HG03571 (cell line): ENCODE measurements around the gene TBX19.

ENCODE experiments used
- ATAC-seq: cut with Tn5 transposase; IDR thresholded peaks from one replicate; pipeline ENCODE4 v1.9.1; 2021; ENCODE audit not compliant: unreplicated experiment

Gene TBX19

DNA sequence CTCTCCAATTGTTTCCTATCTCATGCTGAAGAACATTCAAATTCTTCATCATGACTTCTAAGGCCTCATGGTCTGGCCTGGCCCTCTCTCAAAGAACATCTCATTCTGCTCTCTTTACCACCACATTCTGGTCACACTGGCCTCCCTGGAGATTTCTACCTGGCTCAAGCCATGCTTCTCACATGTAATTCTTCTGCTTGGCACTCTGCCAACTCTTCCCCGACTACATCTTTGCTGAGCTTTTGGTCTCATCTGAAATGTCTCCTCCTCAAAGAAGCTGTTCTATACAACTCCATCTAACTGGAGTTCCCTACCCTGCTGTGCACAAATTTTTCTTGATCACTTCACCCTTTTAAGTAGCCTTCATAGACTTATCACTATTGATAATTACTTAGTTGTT, 1.4 kb upstream of the TBX19 start:
- no peak for ATAC-seq

DNA sequence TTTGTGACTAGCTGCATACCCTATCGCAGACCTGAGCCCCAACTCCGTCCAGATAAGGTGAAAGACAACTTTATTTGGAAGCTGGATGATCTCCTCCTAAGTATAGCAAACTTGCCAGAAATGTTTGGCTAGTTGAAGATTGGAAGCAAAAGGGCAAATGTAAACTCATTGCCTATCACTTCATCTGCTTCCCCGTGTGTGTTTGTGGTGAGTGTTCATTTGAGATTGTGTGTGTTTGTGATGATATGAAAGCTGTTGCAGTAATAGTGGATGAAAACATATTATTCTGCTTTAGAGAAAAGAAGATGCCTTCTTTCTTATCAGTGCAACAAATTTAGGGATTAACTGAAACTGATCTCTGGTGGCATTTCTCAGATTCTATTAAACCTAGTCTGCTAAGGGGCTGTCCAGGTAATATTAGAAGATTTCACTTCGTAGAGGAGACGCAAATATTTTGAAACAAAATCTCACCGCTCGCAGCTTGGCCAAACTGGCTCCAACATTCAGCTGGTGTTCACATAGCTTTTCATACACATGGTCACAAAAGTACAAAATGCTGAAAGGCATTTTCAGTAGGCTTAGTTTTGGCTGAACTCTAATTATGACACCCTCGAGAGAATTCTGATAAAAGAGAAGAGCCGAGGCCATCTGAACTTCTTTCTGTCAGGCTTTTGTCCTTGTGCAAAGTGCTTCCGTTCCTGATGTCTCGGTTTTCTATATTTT, 1.1 kb downstream of the TBX19 start:
- no peak for ATAC-seq

- no peak for ATAC-seq
These were observed 4.8 kb downstream of the TBX19 start for GRCh38 chr1:168285521-168285790.

- ATAC-seq = no peak
These were observed 5.6 kb downstream of the TBX19 start for GRCh38 chr1:168285971-168286927.

- ATAC-seq = no peak
These were observed 6.6 kb downstream of the TBX19 start for GRCh38 chr1:168287237-168287664.

GRCh38 chr1:168288311-168289052, 7.8 kb downstream of the TBX19 start:
- ATAC-seq = no peak

- ATAC-seq = no peak
These were observed 10.7 kb downstream of the TBX19 start for GRCh38 chr1:168291222-168291837.

DNA sequence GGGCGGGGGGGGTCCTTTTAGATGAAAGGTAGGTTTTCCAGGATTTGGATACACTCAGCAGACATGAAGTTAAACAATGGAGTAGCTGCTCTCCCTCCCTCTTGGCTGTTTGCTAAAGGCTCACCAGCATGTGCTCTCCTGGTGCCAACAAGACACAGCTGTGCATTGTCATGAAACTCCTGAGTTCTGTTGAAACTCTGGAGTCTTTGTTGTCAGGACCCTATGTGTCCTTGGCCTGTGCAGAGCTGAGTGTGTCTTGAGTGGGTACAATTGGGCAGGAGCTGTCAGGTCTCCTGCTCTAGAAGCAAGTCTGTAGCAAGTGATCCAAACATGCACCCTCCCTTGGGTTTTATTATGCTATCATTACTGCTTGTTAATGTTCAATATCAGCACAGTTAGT, 12.7 kb downstream of the TBX19 start:
- ATAC-seq = no peak

DNA sequence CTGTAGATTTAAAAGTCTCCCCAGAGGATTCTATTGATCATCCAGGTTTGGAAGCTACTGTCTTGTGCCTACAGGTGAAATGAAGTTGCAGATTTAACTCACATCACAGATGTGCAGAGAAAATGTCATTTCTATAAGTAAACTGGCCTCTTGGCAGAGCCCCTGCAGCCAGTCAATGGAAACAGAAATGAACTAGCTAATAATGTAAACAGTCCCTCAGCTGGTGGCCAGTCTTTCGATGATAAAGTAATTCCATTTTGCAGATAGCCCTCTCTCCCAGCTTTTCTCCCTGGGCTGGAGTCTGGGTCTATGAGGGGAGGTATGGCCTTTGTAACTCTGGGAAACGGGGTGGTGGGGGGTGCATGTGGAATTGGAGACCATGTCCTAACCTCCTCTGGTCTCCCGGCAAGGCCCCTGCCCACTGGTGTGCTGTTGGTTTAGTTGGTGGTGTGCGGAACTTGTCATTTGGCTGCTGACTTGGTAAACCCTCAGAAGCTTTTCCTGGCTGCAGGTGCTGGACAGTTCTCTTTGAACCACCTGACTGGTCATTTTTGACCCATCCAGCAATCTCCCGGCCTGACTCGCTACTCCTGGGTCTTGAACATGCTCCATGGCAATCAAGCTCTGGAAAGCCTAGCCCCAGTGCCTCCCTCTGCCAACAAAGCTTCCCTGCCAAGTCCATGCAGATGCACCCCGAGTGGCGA, 14.9 kb downstream of the TBX19 start:
- ATAC-seq = no peak

GRCh38 chr1:168297019-168297730, 16.5 kb downstream of the TBX19 start:
- ATAC-seq = no peak

DNA sequence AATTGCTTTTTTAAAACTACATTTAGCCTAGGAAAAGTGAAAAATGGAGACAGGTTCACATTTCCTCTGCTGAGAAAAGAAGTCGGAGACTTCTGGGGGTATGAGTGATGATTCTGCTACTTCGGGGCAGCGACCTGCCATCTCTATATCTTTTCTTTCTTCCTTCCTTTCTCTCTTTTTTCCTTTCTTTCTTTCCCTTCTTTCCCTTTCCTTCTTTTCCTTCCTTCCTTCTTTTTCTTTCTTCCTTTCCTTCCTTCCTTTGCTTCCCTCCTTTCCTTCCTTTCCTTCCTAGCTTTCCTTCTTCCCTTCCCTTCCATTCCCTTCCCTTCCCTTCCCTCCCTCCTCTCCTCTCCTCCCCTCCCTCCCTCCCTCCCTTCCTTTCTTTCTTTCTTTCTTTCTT, 17.8 kb downstream of the TBX19 start:
- no peak for ATAC-seq

DNA sequence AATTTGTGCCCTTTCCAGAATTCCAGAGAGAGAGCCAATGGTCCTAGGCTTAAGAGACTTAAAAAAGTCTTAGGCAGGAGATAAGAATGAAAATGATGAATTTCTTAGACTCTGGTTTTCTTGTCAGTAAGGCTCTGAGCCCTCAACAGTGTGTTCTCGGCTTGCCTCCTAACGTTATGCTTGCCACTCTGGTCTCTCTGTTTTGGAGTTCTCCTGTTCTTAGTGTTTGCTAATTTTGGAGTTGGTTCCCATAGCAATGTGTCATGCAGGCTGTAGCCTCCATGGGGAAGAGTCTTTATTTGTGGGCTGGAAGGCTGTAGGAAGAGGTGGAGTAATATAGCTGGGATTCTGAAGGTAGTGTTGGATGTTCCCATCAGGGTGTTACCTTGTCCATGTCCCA, 19.9 kb downstream of the TBX19 start:
- no peak for ATAC-seq

- no peak for ATAC-seq
These were observed 21.1 kb downstream of the TBX19 start for GRCh38 chr1:168301664-168302320.

- ATAC-seq = no peak
These were observed 23.3 kb downstream of the TBX19 start for GRCh38 chr1:168303716-168304540.

DNA sequence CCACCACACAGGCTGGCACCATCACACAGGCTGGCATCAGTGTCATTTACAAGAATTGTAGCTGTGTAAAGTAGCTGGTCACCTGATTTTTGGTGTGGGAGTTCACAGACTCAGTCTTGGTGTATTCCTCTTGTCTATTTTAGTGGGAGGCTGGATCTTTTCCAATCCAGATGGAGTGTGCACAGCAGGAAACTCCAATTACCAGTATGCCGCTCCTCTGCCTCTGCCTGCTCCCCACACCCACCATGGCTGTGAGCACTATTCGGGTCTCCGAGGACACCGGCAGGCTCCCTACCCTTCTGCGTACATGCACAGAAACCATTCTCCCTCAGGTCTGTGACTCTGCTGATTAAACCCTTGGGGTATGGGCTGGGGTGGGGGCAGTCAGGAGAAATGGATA, 24.2 kb downstream of the TBX19 start:
- no peak for ATAC-seq

- ATAC-seq = no peak
These were observed 32.3 kb downstream of the TBX19 start for GRCh38 chr1:168312718-168313604.

DNA sequence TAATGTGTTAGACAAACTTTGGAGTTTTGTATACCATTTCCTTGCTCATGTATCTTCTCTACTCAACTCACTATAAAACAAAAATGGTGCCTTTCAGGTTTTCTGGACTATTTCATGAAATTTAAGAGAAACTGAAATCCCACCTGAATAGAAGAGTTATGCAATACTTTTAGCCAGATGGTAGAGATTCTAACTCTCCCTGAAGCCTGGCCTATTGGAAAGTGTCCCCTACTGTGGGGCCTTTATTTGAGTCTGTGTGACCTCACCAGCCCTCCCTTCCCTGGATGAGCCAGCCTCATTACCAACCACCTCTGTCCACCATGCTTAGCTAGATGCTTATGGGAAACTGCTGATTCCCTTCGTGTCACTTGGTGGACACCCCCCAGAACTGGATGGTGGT, 35.5 kb downstream of the TBX19 start:
- ATAC-seq = no peak

GRCh38 chr1:168317309-168317708, 36.6 kb downstream of the TBX19 start:
- no peak for ATAC-seq
